SK-N-SH (cell line): ENCODE data around the gene NCKAP5. TPM values are rescaled to one million over a fixed set of nuclear protein-coding genes. Genes with fewer than 3 reads are reported as not detected.

Source experiments
- CTCF ChIA-PET: fragments of 300-600, 350-600 bp; formaldehyde crosslinking; extraction: SDS; loops from one replicate; lab custom pipeline; 2021; lab: Yijun Ruan, JAX
- POLR2A ChIA-PET: fragments of 350-600 bp; sonication (Branson Sonifier 250); formaldehyde crosslinking; extraction: SDS; loops from one replicate; lab custom pipeline; 2020; ENCODE audit warnings: antibody characterized with exemption, inconsistent platforms; lab: Yijun Ruan, JAX
- DNase-seq: peaks from one replicate; pipeline ENCODE4 v3.0.0; 2012
- H2AFZ ChIP-seq: fragments of 200-600 bp; sonication (generic); 2 replicates; pipeline ENCODE4 v1.8.1; 2016; ENCODE audit warnings: antibody characterized with exemption, mild to moderate bottlenecking, low read depth
- H3F3A ChIP-seq: fragments of 200-600 bp; sonication (generic); replicated peaks from 2 replicates; pipeline ENCODE3; 2016; ENCODE audit warnings: antibody characterized with exemption, mild to moderate bottlenecking; ENCODE audit not compliant: insufficient read depth
- H3K27ac ChIP-seq, 2 experiments: fragments of 200-500 bp in 1 of 2; fragments of 200-600 bp in 1 of 2; sonication (Bioruptor generic) in 1 of 2; sonication (generic), shearing (Covaris generic) in 1 of 2; 2 replicates each; pipeline versions ENCODE4 v1.5.1 to v1.6.1; 2014 to 2016; ENCODE audit warnings: low read depth in 2 of 2, inconsistent platforms in 1 of 2, low read length in 1 of 2, mild to moderate bottlenecking in 1 of 2, mixed read lengths in 1 of 2
- H3K27me3 ChIP-seq: fragments of 200-600 bp; sonication (generic), shearing (Covaris generic); 2 replicates; pipeline ENCODE4 v1.6.1; 2016; ENCODE audit warnings: mixed run types; ENCODE audit not compliant: insufficient read depth
- H3K36me3 ChIP-seq, 2 experiments: fragments of 200-500 bp in 1 of 2; fragments of 200-600 bp in 1 of 2; sonication (Bioruptor generic) in 1 of 2; sonication (generic) in 1 of 2; replicated peaks in 1 of 2; 2 replicates each; pipeline versions ENCODE3 to v1.5.1; 2014 to 2016; ENCODE audit warnings: low read length in 1 of 2, mild to moderate bottlenecking in 1 of 2; ENCODE audit not compliant: insufficient read depth in 2 of 2, control insufficient read depth in 1 of 2
- H3K4me1 ChIP-seq, 2 experiments: fragments of 200-500 bp in 1 of 2; fragments of 200-600 bp in 1 of 2; sonication (Bioruptor generic) in 1 of 2; sonication (generic), shearing (Covaris generic) in 1 of 2; 2 replicates each; pipeline versions ENCODE4 v1.5.1 to v1.6.1; 2014 to 2016; ENCODE audit warnings: low read depth in 1 of 2, low read length in 1 of 2, mixed run types in 1 of 2; ENCODE audit not compliant: insufficient read depth in 2 of 2, control insufficient read depth in 1 of 2
- H3K4me2 ChIP-seq: fragments of 200-600 bp; sonication (generic), shearing (Covaris generic); 2 replicates; pipeline ENCODE4 v1.6.1; 2017; ENCODE audit warnings: mixed run types
- H3K4me3 ChIP-seq, 2 experiments: fragments of 200-500 bp in 1 of 2; fragments of 200-600 bp in 1 of 2; sonication (Bioruptor generic) in 1 of 2; sonication (generic), shearing (Covaris generic) in 1 of 2; 2 replicates each; pipeline versions ENCODE4 v1.5.1 to v1.8.1; 2014 to 2016; ENCODE audit warnings: low read depth in 2 of 2, inconsistent platforms in 1 of 2, low read length in 1 of 2, mild to moderate bottlenecking in 1 of 2, mixed read lengths in 1 of 2, moderate library complexity in 1 of 2
- H3K79me2 ChIP-seq: fragments of 200-600 bp; sonication (generic); 2 replicates; pipeline ENCODE4 v1.8.1; 2017; ENCODE audit warnings: mild to moderate bottlenecking; ENCODE audit not compliant: insufficient read depth
- H3K9ac ChIP-seq: fragments of 200-600 bp; sonication (generic); 2 replicates; pipeline ENCODE4 v1.6.1; 2017; ENCODE audit warnings: mixed run types
- H3K9me2 ChIP-seq: fragments of 200-600 bp; sonication (generic); 2 replicates; pipeline ENCODE4 v1.6.1; 2017; ENCODE audit warnings: mixed run types
- H3K9me3 ChIP-seq: fragments of 200-600 bp; sonication (generic); 2 replicates; pipeline ENCODE4 v1.6.1; 2017; ENCODE audit warnings: mixed run types, mild to moderate bottlenecking, moderate library complexity
- H4K20me1 ChIP-seq: fragments of 200-600 bp; sonication (generic); 2 replicates; pipeline ENCODE4 v1.6.1; 2017; ENCODE audit warnings: mild to moderate bottlenecking, mixed run types; ENCODE audit not compliant: insufficient read depth
- CHD2 ChIP-seq: fragments of 150-350 bp; IDR thresholded peaks from 2 replicates; pipeline ENCODE4 v1.6.1; 2018; ENCODE audit warnings: low read length; ENCODE audit not compliant: partially characterized antibody
- FOSL2 ChIP-seq: IDR thresholded peaks from 2 replicates; pipeline ENCODE4 v1.4.0; 2012; ENCODE audit warnings: low read depth, mild to moderate bottlenecking, moderate library complexity, borderline replicate concordance
- GATA2 ChIP-seq: sonication (generic); formaldehyde crosslinking; IDR thresholded peaks from 2 replicates; pipeline ENCODE4 v1.5.0; 2020; ENCODE audit warnings: mild to moderate bottlenecking, missing genetic modification reagents
- MAX ChIP-seq: IDR thresholded peaks from 2 replicates; pipeline ENCODE4 v1.4.0; 2012; ENCODE audit warnings: low read depth
- MEF2A ChIP-seq: IDR thresholded peaks from 2 replicates; pipeline ENCODE4 v1.4.0; 2012; ENCODE audit warnings: low read depth, borderline replicate concordance
- MXI1 ChIP-seq: IDR thresholded peaks from 2 replicates; pipeline ENCODE4 v1.6.1; 2012; ENCODE audit warnings: mild to moderate bottlenecking, low read depth, low read length, improper control_type of control experiment
- POLR2AphosphoS5 ChIP-seq: IDR thresholded peaks from 2 replicates; pipeline ENCODE4 v1.6.1; 2012; ENCODE audit warnings: low read depth, low read length
- RAD21 ChIP-seq: IDR thresholded peaks from 2 replicates; pipeline ENCODE4 v1.6.1; 2012; ENCODE audit warnings: mild to moderate bottlenecking, low read length
- RFX5 ChIP-seq: IDR thresholded peaks from 2 replicates; pipeline ENCODE4 v1.6.1; 2012; ENCODE audit warnings: mild to moderate bottlenecking, improper control_type of control experiment, low read length
- RXRA ChIP-seq: IDR thresholded peaks from 2 replicates; pipeline ENCODE4 v1.4.0; 2012; ENCODE audit warnings: low read depth, mild to moderate bottlenecking, borderline replicate concordance
- SMC3 ChIP-seq: IDR thresholded peaks from 2 replicates; pipeline ENCODE4 v1.6.1; 2012; ENCODE audit warnings: low read depth, low read length, improper control_type of control experiment
- ZBTB33 ChIP-seq: IDR thresholded peaks from 2 replicates; pipeline ENCODE4 v1.4.0; 2012; ENCODE audit warnings: low read depth, borderline replicate concordance
- WGBS: methylation state at CpG from one replicate; pipeline ENCODE4 v1.1.6; 2017; ENCODE audit warnings: low lambda C conversion rate; 5-methylcytosine and 5-hydroxymethylcytosine counted together
- polyA plus RNA-seq, 3 experiments: library from polyadenylated mRNA; depleted of rRNA; stranded (reverse); fragments of >200 nt; gene quantifications; 2 replicates each; pipeline ENCODE4 v1.2.3, GENCODE V29; 2012
- TF ChIP-seq, protein P1 (sequence below): IDR thresholded peaks from 2 replicates; pipeline ENCODE4; 2012

The NCKAP5 gene
- polyA plus RNA-seq (2012; rRNA removed): 0.02 TPM in 2 replicates
- 0.03 TPM in 2 replicates for polyA plus RNA-seq (2012; cell fraction: cytosol; rRNA removed)
- 0.01 and 0.02 TPM in 2 replicates for polyA plus RNA-seq (2012; cell fraction: nucleus; rRNA removed)

GRCh38 chr2:133568172-133568571 lies at the start of gene NCKAP5:
TSS of gene NCKAP5 (minus strand) at chr2:133568463. CDS start at chr2:133517526, 50,937 bp downstream.
- ChIA-PET POLR2A (no interaction called here), CTCF (interaction anchor here (2.8 kb wide), 1 partner anchor 212 kb away, joined by 8 read pairs; no protein-coding TSS in a partner anchor)
- Histone ChIP-seq H3K36me3 (no peaks in the 10 kb centered on the region), H3K9ac (no peak within 1 kb of the TSS), H3K4me3 (no peak within 1 kb of the TSS), H3K27ac (no peak within 1 kb of the TSS), H3K9me2 (no peaks in the 10 kb centered on the region), H3K9me3 (no peaks in the 10 kb centered on the region), H4K20me1 (no peaks in the 10 kb centered on the region), H3K4me1 (peaks cover 0 to 9% of the 10 kb centered on the region in 2 experiments; a peak in 1 of 4 replicates), H3K27me3 (no peaks in the 10 kb centered on the region), H3F3A (no peaks in the 10 kb centered on the region), H3K4me2 (no peak within 1 kb of the TSS), H2AFZ (no peak within 1 kb of the TSS), H3K79me2 (no peaks in the 10 kb centered on the region)
- no peak for DNase-seq
- 75% methylated on average over 12 of the region's 12 CpGs for WGBS
- TF ChIP-seq MAX: no peak
- no peak for TF ChIP-seq POLR2AphosphoS5
- no peak for TF ChIP-seq CHD2
- no peak for TF ChIP-seq MXI1

DNA sequence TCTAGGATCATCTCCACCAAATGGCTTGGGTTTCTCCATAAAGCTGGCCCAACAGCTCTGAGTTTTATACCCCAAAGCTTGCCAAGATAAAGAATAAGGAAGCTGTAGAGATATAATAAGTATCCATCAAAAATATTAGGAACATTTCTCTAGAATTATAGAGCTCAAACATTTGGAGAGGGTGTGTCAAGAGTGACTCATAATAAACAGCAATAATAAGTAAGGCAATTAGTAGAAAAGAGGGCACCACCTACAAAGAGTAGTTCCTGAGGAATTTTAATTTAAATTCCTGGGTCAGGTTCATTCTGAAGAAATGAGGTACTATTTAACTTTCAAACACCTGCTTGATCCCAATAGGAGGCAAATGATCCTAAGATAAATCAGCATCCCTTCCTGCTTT lies 41.4 kb upstream of the NCKAP5 start:
- Histone ChIP-seq H2AFZ (no peak overlapping the region), H3K27me3 (no peaks in the 10 kb centered on the region), H3K4me1 (no peaks in the 10 kb centered on the region), H4K20me1 (no peaks in the 10 kb centered on the region), H3F3A (no peaks in the 10 kb centered on the region), H3K9me3 (no peaks in the 10 kb centered on the region), H3K79me2 (no peaks in the 10 kb centered on the region), H3K27ac (no peak overlapping the region), H3K4me3 (no peak overlapping the region), H3K9ac (no peak overlapping the region), H3K4me2 (no peak overlapping the region)
- no peak for DNase-seq
- CTCF ChIA-PET: no interaction called here
- POLR2A ChIA-PET: no interaction called here
- TF ChIP-seq RXRA (no peak), ZBTB33 (no peak), MEF2A (no peak), GATA2 (CRISPR knock-in tag) (no peak), FOSL2 (no peak), RAD21 (no peak), RFX5 (no peak), SMC3 (no peak), MAX (no peak)
- TF ChIP-seq, protein P1, sequence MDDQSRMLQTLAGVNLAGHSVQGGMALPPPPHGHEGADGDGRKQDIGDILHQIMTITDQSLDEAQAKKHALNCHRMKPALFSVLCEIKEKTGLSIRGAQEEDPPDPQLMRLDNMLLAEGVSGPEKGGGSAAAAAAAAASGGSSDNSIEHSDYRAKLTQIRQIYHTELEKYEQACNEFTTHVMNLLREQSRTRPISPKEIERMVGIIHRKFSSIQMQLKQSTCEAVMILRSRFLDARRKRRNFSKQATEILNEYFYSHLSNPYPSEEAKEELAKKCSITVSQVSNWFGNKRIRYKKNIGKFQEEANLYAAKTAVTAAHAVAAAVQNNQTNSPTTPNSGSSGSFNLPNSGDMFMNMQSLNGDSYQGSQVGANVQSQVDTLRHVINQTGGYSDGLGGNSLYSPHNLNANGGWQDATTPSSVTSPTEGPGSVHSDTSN: no peak
- TF ChIP-seq, all 33 proteins: peak for 0
- no peaks in the 10 kb centered on the region for H3K36me3 ChIP-seq
- H3K9me2 ChIP-seq: no peaks in the 10 kb centered on the region
